ENCODE measurements around the gene ZDHHC3.

DNA sequence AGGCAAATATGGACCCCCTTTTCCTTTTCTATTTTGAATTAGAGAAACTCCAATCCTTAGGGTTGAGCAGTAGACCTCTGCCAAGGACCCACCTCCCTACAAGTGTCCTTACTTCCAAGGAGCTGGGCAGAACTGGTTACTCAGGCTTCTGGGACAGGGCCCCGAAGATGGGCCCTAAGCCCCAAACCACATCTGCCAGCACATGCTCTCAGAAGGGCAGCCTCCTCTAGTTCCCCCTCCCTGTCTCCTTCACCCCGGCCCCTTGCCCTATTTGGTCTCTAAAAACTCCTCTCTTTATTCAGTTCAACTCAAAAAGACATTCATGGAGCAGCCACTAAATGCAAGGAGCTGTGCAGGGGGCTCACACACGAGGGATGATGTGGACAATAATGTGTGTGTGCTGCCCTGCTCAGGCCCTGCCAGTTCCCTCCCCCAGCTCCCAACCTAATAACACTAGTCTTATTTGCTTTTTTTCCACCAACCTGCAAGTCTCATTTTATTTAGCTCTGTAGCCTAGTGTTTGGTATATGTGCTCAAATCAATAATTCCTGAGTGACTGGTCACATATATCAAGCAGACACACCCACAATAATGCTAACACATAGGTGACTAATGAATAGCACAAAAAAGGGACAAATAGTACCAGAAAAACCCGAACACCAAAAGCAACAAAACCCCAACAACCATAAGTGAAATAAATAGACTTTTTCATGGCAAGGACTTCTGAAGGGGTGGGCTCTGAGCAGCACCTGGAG, 12.2 kb downstream of the ZDHHC3 start:
- TF ChIP-seq, protein P1, sequence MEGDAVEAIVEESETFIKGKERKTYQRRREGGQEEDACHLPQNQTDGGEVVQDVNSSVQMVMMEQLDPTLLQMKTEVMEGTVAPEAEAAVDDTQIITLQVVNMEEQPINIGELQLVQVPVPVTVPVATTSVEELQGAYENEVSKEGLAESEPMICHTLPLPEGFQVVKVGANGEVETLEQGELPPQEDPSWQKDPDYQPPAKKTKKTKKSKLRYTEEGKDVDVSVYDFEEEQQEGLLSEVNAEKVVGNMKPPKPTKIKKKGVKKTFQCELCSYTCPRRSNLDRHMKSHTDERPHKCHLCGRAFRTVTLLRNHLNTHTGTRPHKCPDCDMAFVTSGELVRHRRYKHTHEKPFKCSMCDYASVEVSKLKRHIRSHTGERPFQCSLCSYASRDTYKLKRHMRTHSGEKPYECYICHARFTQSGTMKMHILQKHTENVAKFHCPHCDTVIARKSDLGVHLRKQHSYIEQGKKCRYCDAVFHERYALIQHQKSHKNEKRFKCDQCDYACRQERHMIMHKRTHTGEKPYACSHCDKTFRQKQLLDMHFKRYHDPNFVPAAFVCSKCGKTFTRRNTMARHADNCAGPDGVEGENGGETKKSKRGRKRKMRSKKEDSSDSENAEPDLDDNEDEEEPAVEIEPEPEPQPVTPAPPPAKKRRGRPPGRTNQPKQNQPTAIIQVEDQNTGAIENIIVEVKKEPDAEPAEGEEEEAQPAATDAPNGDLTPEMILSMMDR (IDR thresholded peaks at IDR 0.05) = no peak
- no peak for TF ChIP-seq POLR2AphosphoS5 (IDR thresholded peaks at IDR 0.05)
- no peak for TF ChIP-seq POLR2A (IDR thresholded peaks at IDR 0.05)
